B cell (primary cell): Measurements from ENCODE around the gene DIAPH1. TPM values are rescaled to one million over a fixed set of nuclear protein-coding genes. Genes with fewer than 3 reads are reported as not detected.

Experiments
- ATAC-seq: fragments of 200-7000 bp; cut with Tn5 transposase; one replicate; pipeline ENCODE4 v1.10.0; 2021; ENCODE audit warnings: low read depth, mild to moderate bottlenecking, moderate number of reproducible peaks, moderate library complexity
- CTCF ChIA-PET: fragments of 350-600 bp; sonication (Branson Sonifier 250); formaldehyde crosslinking; loops from one replicate; lab custom pipeline; 2021; ENCODE audit warnings: antibody characterized with exemption, inconsistent platforms; lab: Charles Lee
- POLR2A ChIA-PET: fragments of 350-600 bp; sonication (Branson Sonifier 250); formaldehyde crosslinking; loops from one replicate; lab custom pipeline; 2021; ENCODE audit warnings: antibody characterized with exemption; lab: Charles Lee
- DNase-seq: peaks from one replicate; pipeline ENCODE4 v3.0.0; 2013
- H2AFZ ChIP-seq: 2 replicates; pipeline ENCODE4 v1.6.1; 2012; ENCODE audit warnings: mild to moderate bottlenecking, low read depth, low read length; ENCODE audit not compliant: insufficient read depth, poor library complexity, severe bottlenecking
- H3K27ac ChIP-seq, 2 donors: 1 replicate in 1 of 2; 2 replicates in 1 of 2; pipeline ENCODE4 v1.5.1; 2012 to 2013; ENCODE audit warnings: low read length in 2 of 2, mild to moderate bottlenecking in 2 of 2, moderate library complexity in 1 of 2
- H3K27me3 ChIP-seq, 4 experiments: fragments of 200-600 bp in 1 of 4; sonication (generic) in 1 of 4; replicated peaks in 1 of 4; 1 replicate in 2 of 4; 2 replicates in 2 of 4; pipeline versions ENCODE4 v1.6.1 to v1.7.0; 2013 to 2016; ENCODE audit warnings: low read length in 3 of 4, mild to moderate bottlenecking in 2 of 4, mixed read lengths in 1 of 4, moderate library complexity in 1 of 4; ENCODE audit not compliant: insufficient read depth in 4 of 4, control insufficient read depth in 3 of 4; ENCODE audit errors: control extremely low read depth in 1 of 4
- H3K36me3 ChIP-seq, 2 experiments: replicated peaks in 1 of 2; 1 replicate in 1 of 2; 2 replicates in 1 of 2; pipeline versions ENCODE4 v1.6.1 to v1.7.1; 2013; ENCODE audit warnings: low read length in 1 of 2; ENCODE audit not compliant: insufficient read depth in 2 of 2, control insufficient read depth in 1 of 2; ENCODE audit errors: control extremely low read depth in 1 of 2, extremely low read depth in 1 of 2
- H3K4me1 ChIP-seq, 2 donors: fragments of 200-600 bp in 1 of 2; sonication (generic) in 1 of 2; 1 replicate in 1 of 2; 2 replicates in 1 of 2; pipeline versions ENCODE4 v1.5.1 to v1.6.1; 2013 to 2017; ENCODE audit warnings: low read length in 2 of 2; ENCODE audit not compliant: control insufficient read depth in 2 of 2, insufficient read depth in 2 of 2
- H3K4me2 ChIP-seq: replicated peaks from 2 replicates; pipeline ENCODE3; 2012; ENCODE audit warnings: mild to moderate bottlenecking, low read depth, low read length; ENCODE audit not compliant: poor library complexity, severe bottlenecking
- H3K4me3 ChIP-seq, 5 experiments: fragments of 200-600 bp in 1 of 5; sonication (generic) in 1 of 5; 1 replicate in 3 of 5; 2 replicates in 2 of 5; pipeline versions ENCODE4 v1.5.1 to v1.7.0; 2011 to 2016; ENCODE audit warnings: low read length in 4 of 5, mild to moderate bottlenecking in 4 of 5, low read depth in 2 of 5, control low read depth in 1 of 5, moderate library complexity in 1 of 5; ENCODE audit not compliant: insufficient read depth in 1 of 5; ENCODE audit errors: control extremely low read depth in 1 of 5, extremely low read depth in 1 of 5
- H3K79me2 ChIP-seq: fragments of 200-600 bp; sonication (generic); one replicate; pipeline ENCODE4 v1.6.0; 2016; ENCODE audit warnings: low read length; ENCODE audit not compliant: control insufficient read depth, insufficient read depth
- H3K9ac ChIP-seq: fragments of 200-600 bp; sonication (generic); 2 replicates; pipeline ENCODE4 v1.6.1; 2017; ENCODE audit warnings: mild to moderate bottlenecking, low read length, moderate library complexity
- H3K9me3 ChIP-seq, 3 donors: one replicate each; pipeline versions ENCODE4 v1.6.1 to v1.7.1; 2013; ENCODE audit warnings: low read length in 2 of 3; ENCODE audit not compliant: control insufficient read depth in 2 of 3, insufficient read depth in 1 of 3; ENCODE audit errors: control extremely low read depth in 1 of 3
- H4K20me1 ChIP-seq: 2 replicates; pipeline ENCODE4 v1.6.0; 2012; ENCODE audit warnings: mild to moderate bottlenecking, low read length; ENCODE audit not compliant: insufficient read depth, control insufficient read depth, poor library complexity, severe bottlenecking
- H3K27ac Mint-ChIP-seq: one replicate; pipeline ENCODE4 v1.8.0; 2021; ENCODE audit warnings: mixed read lengths
- H3K27me3 Mint-ChIP-seq: one replicate; pipeline ENCODE4 v1.8.0; 2021; ENCODE audit warnings: mixed read lengths
- H3K4me1 Mint-ChIP-seq: one replicate; pipeline ENCODE4 v1.8.0; 2021; ENCODE audit warnings: mixed read lengths
- H3K4me3 Mint-ChIP-seq: one replicate; pipeline ENCODE4 v1.8.0; 2021; ENCODE audit warnings: mixed read lengths
- H3K9me3 Mint-ChIP-seq: one replicate; pipeline ENCODE4 v1.8.0; 2022; ENCODE audit warnings: mixed read lengths; ENCODE audit not compliant: insufficient read depth
- EZH2 ChIP-seq: IDR thresholded peaks from 2 replicates; pipeline ENCODE4 v1.6.1; 2012; ENCODE audit warnings: borderline replicate concordance, low read depth, mild to moderate bottlenecking, moderate library complexity, low read length; ENCODE audit not compliant: insufficient read depth, poor library complexity, severe bottlenecking
- WGBS: methylation state at CpG from one replicate; pipeline ENCODE4 v1.1.5; 2013; ENCODE audit warnings: missing lambda C conversion rate; ENCODE audit not compliant: insufficient coverage; 5-methylcytosine and 5-hydroxymethylcytosine counted together
- intact Hi-C: fragments of 100-400 bp; cut with micrococcal nuclease; formaldehyde crosslinking; loops from one replicate; pipeline ENCODE4 v1.10.0; 2022
- polyA plus RNA-seq: library from polyadenylated mRNA; depleted of rRNA; stranded (reverse); fragments of >200 nt; gene quantifications from 2 replicates; pipeline ENCODE4 v1.2.3, GENCODE V29; 2012
- total RNA-seq, 2 donors: library from RNA; stranded (reverse); fragments of 120-200 nt in 1 of 2; gene quantifications; 1 replicate in 1 of 2; 2 replicates in 1 of 2; pipeline versions ENCODE4 v1.2.3 to v1.2.4, GENCODE V29; 2013 to 2022
- TF ChIP-seq, protein P1 (sequence below): fragments of 200-600 bp; IDR thresholded peaks from one replicate; pipeline ENCODE4 v1.8.0; 2022; ENCODE audit warnings: antibody characterized with exemption, mild to moderate bottlenecking

Gene DIAPH1
- total and polyA plus RNA-seq, 2 donors (not counting 1 experiment from before 2014, with no cell fraction given) = 59.7 to 113 TPM

DNA sequence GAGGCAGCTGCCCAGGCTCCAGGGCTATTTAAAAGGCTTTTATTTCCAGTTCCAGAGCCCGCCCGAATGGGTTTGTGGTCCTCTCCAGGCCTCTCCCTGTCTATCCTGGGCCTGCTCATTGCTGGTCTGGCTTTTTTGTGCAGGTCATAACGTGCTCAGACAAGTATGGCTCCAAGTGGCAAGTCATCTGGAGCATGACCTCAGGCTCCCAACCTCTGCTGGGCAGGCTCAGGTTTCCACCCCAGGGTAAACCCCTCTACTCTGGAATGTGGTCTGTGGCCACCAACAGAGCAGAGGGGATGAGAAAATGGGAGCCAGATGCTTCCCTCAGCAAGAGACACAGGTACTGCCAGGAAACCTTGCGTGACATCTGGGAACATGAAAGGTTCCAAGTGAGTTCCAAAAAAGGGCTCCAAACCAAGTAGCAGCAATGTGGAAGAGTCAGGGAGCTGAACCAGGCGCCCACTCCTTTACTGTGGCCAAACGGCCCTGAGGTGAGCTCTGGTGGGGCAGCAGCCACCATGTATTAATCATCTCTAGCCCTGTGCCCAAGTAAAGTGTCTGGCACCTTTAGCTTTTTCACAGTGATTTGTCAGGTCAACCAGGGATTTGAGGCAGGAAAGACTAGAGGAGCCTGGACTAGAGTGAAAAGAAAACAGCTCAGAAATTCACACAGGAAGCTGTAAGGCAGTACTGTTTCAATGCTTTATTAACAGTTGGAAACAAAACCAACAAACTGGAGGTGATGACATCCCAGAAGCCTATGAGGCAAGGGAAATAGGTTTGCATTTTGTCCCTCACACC lies 104.3 kb downstream of the DIAPH1 start:
- ATAC-seq (no peak), DNase-seq (no peak)
- Histone ChIP-seq H3K27ac (no peak overlapping the region), H3K9ac (no peak overlapping the region), H3K79me2 (no peaks in the 10 kb centered on the region), H2AFZ (no peak overlapping the region), H3K27me3 (no peaks in the 10 kb centered on the region), H3K9me3 (peaks cover 0 to 13% (median 0%) of the 10 kb centered on the region in 3 donors), H4K20me1 (peaks cover 10% of the 10 kb centered on the region), H3K4me1 (peaks cover 38 to 69% of the 10 kb centered on the region in 2 donors), H3K4me2 (peak overlapping the region; percentile 86), H3K4me3 (peak overlapping the region in 1 of 5 experiments; percentile 64), H3K36me3 (peaks cover 0 to 48% of the 10 kb centered on the region in 2 experiments)
- POLR2A ChIA-PET = no interaction called here
- WGBS = 77% methylated on average over 6 of the region's 6 CpGs
- no peaks in the 10 kb centered on the region for H3K27me3 Mint-ChIP-seq
- H3K4me3 Mint-ChIP-seq = peak overlapping the region; percentile 29
- TF ChIP-seq, protein P1, sequence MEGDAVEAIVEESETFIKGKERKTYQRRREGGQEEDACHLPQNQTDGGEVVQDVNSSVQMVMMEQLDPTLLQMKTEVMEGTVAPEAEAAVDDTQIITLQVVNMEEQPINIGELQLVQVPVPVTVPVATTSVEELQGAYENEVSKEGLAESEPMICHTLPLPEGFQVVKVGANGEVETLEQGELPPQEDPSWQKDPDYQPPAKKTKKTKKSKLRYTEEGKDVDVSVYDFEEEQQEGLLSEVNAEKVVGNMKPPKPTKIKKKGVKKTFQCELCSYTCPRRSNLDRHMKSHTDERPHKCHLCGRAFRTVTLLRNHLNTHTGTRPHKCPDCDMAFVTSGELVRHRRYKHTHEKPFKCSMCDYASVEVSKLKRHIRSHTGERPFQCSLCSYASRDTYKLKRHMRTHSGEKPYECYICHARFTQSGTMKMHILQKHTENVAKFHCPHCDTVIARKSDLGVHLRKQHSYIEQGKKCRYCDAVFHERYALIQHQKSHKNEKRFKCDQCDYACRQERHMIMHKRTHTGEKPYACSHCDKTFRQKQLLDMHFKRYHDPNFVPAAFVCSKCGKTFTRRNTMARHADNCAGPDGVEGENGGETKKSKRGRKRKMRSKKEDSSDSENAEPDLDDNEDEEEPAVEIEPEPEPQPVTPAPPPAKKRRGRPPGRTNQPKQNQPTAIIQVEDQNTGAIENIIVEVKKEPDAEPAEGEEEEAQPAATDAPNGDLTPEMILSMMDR = no peak
- TF ChIP-seq EZH2 = no peak
- H3K9me3 Mint-ChIP-seq = peaks cover 3% of the 10 kb centered on the region
- H3K27ac Mint-ChIP-seq = peak overlapping the region; percentile 20
- intact Hi-C loops = no loop called here
- peaks cover 64% of the 10 kb centered on the region for H3K4me1 Mint-ChIP-seq
- CTCF ChIA-PET = interaction anchor here (0.7 to 12.8 kb wide), 14 partner anchors 10 to 194 kb away, joined by 3 to 176 read pairs (median 4); partner anchors contain the start of genes PCDHGA11, PCDHGA12, PCDHGB7 and PCDHGC3
